Osteoblast (primary cell): ENCODE data around the gene DMKN. TPM values are rescaled to one million over a fixed set of nuclear protein-coding genes. Genes with fewer than 3 reads are reported as not detected.

Source experiments
- DNase-seq: peaks from one replicate; pipeline ENCODE4 v3.0.0; 2011; ENCODE audit warnings: low spot score, mixed read lengths; ENCODE audit not compliant: insufficient read length; ENCODE audit errors: missing footprints
- H2AFZ ChIP-seq: 2 replicates; pipeline ENCODE4 v1.6.0; 2011; ENCODE audit warnings: mild to moderate bottlenecking, low read length
- H3K27ac ChIP-seq: 2 replicates; pipeline ENCODE4 v1.5.1; 2011; ENCODE audit warnings: mild to moderate bottlenecking, low read depth, low read length, moderate library complexity
- H3K27me3 ChIP-seq: 2 replicates; pipeline ENCODE4 v1.6.0; 2012; ENCODE audit warnings: mild to moderate bottlenecking, control low read depth, inconsistent platforms, low read length, moderate library complexity; ENCODE audit not compliant: insufficient read depth
- H3K36me3 ChIP-seq: 2 replicates; pipeline ENCODE4 v1.5.1; 2011; ENCODE audit warnings: mild to moderate bottlenecking, low read length, control low read depth, moderate library complexity; ENCODE audit not compliant: insufficient read depth
- H3K4me1 ChIP-seq: 2 replicates; pipeline ENCODE4 v1.5.1; 2011; ENCODE audit warnings: mild to moderate bottlenecking, low read length, control low read depth, moderate library complexity; ENCODE audit not compliant: insufficient read depth
- H3K4me2 ChIP-seq: 2 replicates; pipeline ENCODE4 v1.6.0; 2011; ENCODE audit warnings: mild to moderate bottlenecking, low read length; ENCODE audit not compliant: insufficient read depth
- H3K4me3 ChIP-seq: fragments of 200-600 bp; sonication (generic); 3 replicates; pipeline ENCODE4 v1.5.1; 2012; ENCODE audit warnings: mild to moderate bottlenecking, low read length, inconsistent platforms; ENCODE audit not compliant: insufficient read depth
- H3K79me2 ChIP-seq: 2 replicates; pipeline ENCODE4 v1.6.0; 2012; ENCODE audit warnings: mild to moderate bottlenecking, low read length, control low read depth, inconsistent platforms; ENCODE audit not compliant: insufficient read depth
- H3K9me3 ChIP-seq: 2 replicates; pipeline ENCODE4 v1.5.1; 2011; ENCODE audit warnings: low read depth, low read length, control low read depth
- H4K20me1 ChIP-seq: 2 replicates; pipeline ENCODE4 v1.6.0; 2012; ENCODE audit warnings: mild to moderate bottlenecking, low read length, control low read depth; ENCODE audit not compliant: insufficient read depth
- CTCF ChIP-seq: IDR thresholded peaks from 2 replicates; pipeline ENCODE4 v1.5.1; 2011; ENCODE audit warnings: mild to moderate bottlenecking, low read depth, low read length, moderate library complexity; ENCODE audit errors: extremely low read depth
- total RNA-seq: library from RNA; depleted of rRNA; stranded (reverse); fragments of >200 nt; gene quantifications from 2 replicates; pipeline ENCODE4 v1.2.3, GENCODE V29; 2012

The DMKN gene
- total RNA-seq, 1 donor = 24.2 TPM

GRCh38 chr19:35544110-35544802 lies 30.8 kb upstream of the DMKN start:
- Histone ChIP-seq H3K9me3 (no peaks in the 10 kb centered on the region), H3K4me3 (peak overlapping the region; percentile 97), H3K79me2 (peaks cover 38% of the 10 kb centered on the region), H3K27ac (peak overlapping the region; percentile 88), H3K4me1 (peaks cover 14% of the 10 kb centered on the region), H3K27me3 (no peaks in the 10 kb centered on the region), H3K36me3 (peaks cover 17% of the 10 kb centered on the region), H2AFZ (peak overlapping the region; percentile 93), H3K4me2 (peak overlapping the region; percentile 86), H4K20me1 (peaks cover 3% of the 10 kb centered on the region)
- DNase-seq = peak; percentile 77
- no peak for TF ChIP-seq CTCF

GRCh38 chr19:35543280-35544109 lies 30.0 kb upstream of the DMKN start:
- Histone ChIP-seq H3K9me3 (no peaks in the 10 kb centered on the region), H3K4me1 (peaks cover 14% of the 10 kb centered on the region), H3K79me2 (peaks cover 38% of the 10 kb centered on the region), H4K20me1 (peaks cover 3% of the 10 kb centered on the region), H3K27ac (no peak overlapping the region), H3K27me3 (no peaks in the 10 kb centered on the region), H3K36me3 (peaks cover 17% of the 10 kb centered on the region), H3K4me3 (no peak overlapping the region), H3K4me2 (no peak overlapping the region), H2AFZ (no peak overlapping the region)
- no peak for TF ChIP-seq CTCF
- DNase-seq = peak; percentile 75

GRCh38 chr19:35542209-35542608 lies 28.8 kb upstream of the DMKN start:
- no peak for TF ChIP-seq CTCF
- Histone ChIP-seq H3K79me2 (peaks cover 35% of the 10 kb centered on the region), H4K20me1 (peaks cover 3% of the 10 kb centered on the region)

GRCh38 chr19:35540356-35540927 lies 27.0 kb upstream of the DMKN start:
- H3K4me2 ChIP-seq = no peak overlapping the region
- H3K4me1 ChIP-seq = peaks cover 8% of the 10 kb centered on the region
- H3K79me2 ChIP-seq = peaks cover 18% of the 10 kb centered on the region
- H3K36me3 ChIP-seq = peaks cover 12% of the 10 kb centered on the region
- no peaks in the 10 kb centered on the region for H3K27me3 ChIP-seq
- H3K9me3 ChIP-seq = no peaks in the 10 kb centered on the region
- no peak overlapping the region for H3K27ac ChIP-seq
- no peak for TF ChIP-seq CTCF
- no peaks in the 10 kb centered on the region for H4K20me1 ChIP-seq
- no peak overlapping the region for H3K4me3 ChIP-seq
- no peak overlapping the region for H2AFZ ChIP-seq
- peak; percentile 62 for DNase-seq

More at GRCh38 chr19:35542209-35542608, 28.8 kb upstream of the DMKN start:
- H3K9me3 ChIP-seq = no peaks in the 10 kb centered on the region
- H3K27me3 ChIP-seq = no peaks in the 10 kb centered on the region
- H3K4me1 ChIP-seq = peaks cover 14% of the 10 kb centered on the region
- no peak overlapping the region for H3K27ac ChIP-seq
- DNase-seq = no peak
- H3K4me2 ChIP-seq = no peak overlapping the region
- no peak overlapping the region for H2AFZ ChIP-seq
- H3K36me3 ChIP-seq = peaks cover 14% of the 10 kb centered on the region
- no peak overlapping the region for H3K4me3 ChIP-seq
